Fibroblast of villous mesenchyme (primary cell): ENCODE results near the gene SPNS3. TPM values are rescaled to one million over a fixed set of nuclear protein-coding genes. Genes with fewer than 3 reads are reported as not detected.

ENCODE experiments used
- DNase-seq: peaks from one replicate; pipeline ENCODE4 v3.0.0-alpha.2; 2010; ENCODE audit warnings: low read depth
- H3K4me3 ChIP-seq: 2 replicates; pipeline ENCODE4 v1.5.1; 2011; ENCODE audit warnings: low read depth, mild to moderate bottlenecking, low read length
- total RNA-seq: library from RNA; depleted of rRNA; stranded (reverse); fragments of >200 nt; gene quantifications from 2 replicates; pipeline ENCODE4 v1.2.3, GENCODE V29; 2012
- TF ChIP-seq, protein P1 (sequence below): IDR thresholded peaks from 2 replicates; pipeline ENCODE4 v1.5.1; 2012; ENCODE audit warnings: low read depth, mild to moderate bottlenecking, low read length; ENCODE audit not compliant: insufficient read depth

Gene SPNS3
- total RNA-seq, 1 donor: not detected

DNA sequence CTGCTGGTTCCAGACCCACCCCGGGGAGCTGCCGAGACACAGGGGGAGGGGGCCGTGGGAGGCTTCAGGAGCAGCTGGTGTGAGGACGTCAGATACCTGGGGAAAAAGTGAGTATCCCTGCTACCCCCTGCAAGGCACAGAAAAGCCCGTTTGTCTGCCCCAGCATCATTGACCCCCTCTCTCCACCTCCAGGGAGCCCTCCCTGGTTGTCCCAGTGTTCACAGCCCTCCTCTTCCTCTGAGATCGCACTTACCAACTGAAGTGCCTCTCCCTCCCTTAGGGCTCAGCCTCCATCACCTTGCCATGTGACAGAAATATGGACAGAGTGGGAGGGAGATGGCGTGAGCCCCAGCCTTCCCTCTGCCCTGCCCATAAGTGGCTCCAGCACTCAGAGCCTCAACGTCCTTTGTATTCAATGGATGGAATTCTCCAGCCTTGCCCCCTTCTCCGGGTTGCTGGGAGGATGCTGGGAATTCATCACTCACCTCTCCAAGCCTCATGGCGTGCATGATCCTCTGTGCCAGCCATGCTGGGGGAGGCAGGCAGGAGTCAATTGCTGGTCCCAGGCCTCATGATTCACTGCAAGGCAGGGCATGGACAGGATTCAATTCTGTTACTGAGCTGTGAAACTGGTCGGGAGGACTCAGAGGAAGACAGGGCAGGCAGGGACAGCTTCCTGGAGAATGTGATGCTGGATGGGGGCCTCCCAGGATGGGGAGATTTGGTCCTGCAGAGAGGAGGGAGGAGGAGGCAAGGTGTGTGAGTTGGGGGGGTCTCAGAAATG is 14.6 kb downstream of the SPNS3 start:
- DNase-seq: no peak
- H3K4me3 ChIP-seq: no peak overlapping the region
- TF ChIP-seq, protein P1, sequence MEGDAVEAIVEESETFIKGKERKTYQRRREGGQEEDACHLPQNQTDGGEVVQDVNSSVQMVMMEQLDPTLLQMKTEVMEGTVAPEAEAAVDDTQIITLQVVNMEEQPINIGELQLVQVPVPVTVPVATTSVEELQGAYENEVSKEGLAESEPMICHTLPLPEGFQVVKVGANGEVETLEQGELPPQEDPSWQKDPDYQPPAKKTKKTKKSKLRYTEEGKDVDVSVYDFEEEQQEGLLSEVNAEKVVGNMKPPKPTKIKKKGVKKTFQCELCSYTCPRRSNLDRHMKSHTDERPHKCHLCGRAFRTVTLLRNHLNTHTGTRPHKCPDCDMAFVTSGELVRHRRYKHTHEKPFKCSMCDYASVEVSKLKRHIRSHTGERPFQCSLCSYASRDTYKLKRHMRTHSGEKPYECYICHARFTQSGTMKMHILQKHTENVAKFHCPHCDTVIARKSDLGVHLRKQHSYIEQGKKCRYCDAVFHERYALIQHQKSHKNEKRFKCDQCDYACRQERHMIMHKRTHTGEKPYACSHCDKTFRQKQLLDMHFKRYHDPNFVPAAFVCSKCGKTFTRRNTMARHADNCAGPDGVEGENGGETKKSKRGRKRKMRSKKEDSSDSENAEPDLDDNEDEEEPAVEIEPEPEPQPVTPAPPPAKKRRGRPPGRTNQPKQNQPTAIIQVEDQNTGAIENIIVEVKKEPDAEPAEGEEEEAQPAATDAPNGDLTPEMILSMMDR: no peak

DNA sequence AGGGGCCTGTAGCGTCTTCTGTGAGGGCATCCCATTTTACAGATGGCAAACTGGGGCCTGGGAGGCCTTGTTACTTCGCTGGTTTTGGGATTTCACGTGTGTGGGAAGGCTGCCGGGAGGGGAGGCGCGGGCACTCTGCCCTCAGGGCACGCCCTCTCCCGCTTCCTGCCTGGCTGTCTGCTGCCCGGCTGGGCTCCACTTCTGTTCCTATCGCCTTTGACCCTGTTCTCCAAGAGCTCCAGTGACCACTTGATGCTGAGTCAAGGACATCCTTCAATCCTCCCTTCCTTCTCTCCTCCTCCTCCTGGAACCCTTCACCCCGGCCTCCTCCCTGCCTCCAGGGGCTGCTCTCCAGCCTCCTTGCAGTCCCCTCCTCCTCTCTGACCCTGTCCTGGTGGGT is 16.0 kb downstream of the SPNS3 start:
- DNase-seq: no peak
- TF ChIP-seq, protein P1: no peak
- H3K4me3 ChIP-seq: no peak overlapping the region

DNA sequence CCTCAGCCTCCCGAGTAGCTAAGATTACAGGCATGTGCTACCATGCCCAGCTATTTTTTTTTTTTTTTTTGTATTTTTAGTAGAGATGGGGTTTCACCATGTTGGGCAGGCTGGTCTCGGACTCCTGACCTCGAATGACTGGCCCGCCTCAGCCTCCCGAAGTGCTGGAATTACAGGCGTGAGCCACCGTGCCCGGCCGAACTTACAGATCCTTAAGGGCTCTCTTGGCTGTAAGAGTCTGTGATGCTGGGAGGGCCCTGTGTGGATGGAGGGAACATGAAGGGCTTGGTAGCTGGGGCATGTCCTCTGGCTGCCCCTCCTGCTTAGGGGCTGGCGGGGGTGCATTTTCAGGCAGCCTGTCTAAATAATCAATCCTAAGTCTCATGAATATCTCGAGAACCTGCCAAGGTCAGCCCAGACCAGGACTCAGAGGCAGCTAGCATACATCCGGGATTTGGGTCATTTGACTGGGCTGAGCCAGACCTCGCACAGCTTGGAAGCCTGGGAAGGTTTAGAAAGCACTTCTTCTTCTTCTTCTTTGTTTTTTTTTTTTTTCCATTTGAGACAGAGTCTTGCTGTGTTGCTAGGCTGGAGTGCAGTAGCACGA is 17.1 kb downstream of the SPNS3 start:
- no peak overlapping the region for H3K4me3 ChIP-seq
- TF ChIP-seq, protein P1: no peak
- no peak for DNase-seq

DNA sequence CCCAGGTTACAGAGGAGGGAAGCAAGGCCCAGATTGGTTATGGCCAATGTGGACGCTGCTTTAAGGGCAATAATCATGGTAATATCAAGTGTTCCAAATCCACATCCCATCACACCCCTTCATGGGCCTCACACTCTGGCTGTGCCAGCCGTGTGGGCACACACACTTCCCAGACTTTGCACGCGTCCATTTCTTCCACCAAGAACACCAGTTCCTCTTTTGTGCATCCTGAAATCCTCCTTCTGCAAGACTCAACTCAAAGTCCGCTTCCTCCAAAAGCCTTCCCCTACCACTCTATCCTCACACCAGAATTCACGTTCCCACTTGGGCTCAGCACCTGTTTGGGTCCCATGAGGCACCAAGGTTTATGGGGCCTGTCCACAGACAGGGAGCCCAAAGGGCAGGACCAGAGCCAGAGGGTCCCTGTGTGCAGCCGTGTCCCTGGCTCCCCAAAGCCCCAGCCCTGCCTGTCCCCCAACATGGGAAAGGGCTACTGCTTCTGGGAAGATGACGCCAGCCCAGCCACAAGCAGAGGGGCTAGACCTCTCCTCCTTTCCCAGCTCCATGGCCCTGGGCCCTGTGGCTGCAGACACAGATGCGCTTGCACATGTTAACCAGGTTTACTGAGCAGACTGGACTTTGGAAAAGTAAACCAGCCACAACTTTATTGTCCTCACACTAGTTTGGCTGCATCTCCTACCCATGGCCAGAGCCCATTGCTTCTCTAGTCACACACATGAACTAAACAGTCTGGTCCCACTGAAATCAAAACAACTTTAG is 20.3 kb downstream of the SPNS3 start:
- TF ChIP-seq, protein P1: no peak
- H3K4me3 ChIP-seq: no peak overlapping the region
- DNase-seq: no peak

DNA sequence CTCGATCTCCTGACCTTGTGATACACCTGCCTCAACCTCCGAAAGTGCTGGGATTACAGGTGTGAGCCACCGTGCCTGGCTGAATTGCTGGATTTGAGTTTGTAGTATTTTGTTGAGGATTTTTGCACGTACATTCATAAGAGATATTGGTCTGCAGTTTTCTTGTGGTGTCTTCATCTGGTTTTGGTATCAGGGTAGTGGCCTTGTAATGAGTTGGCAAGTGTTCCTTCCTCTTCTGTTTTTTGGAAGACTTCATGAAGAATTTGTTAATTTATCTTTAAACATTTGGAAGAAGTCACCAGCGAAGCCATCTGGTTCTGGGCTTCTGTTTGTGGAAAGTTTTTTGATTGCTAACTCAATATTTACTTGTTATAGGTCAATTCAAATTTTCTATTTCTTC is 26.9 kb downstream of the SPNS3 start:
- H3K4me3 ChIP-seq: no peak overlapping the region
- TF ChIP-seq, protein P1: no peak
- DNase-seq: no peak

DNA sequence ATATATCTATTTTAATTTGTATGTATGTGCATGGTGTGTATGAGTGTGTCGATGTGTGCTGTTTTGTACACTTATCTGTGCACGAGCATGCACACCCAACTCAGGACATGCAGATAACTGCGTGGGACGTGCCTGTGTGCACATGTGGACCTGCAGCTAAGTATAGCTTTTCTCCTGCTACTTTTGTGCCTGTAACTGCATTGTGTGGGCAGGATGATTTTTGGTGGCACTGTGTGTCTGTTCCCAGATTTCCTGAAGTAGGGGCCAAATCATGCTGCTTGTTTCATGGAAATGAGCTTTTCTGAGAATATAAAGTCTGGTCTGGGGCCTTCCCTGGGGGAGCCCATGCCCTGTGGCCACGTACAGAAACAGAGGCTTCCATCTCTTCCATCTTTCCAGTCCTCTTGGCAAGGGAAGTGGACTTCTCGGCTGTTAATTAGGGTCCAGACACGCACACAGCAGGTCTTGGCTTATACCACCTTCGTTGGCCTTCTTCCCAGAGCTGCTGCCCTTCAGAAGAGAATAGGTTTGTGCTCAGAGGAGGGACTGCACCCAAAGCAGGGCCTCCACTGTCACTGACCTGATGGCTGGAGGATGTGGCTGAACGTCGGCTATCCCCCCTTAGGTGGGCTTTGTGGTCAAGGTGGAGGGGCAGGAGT is 30.2 kb downstream of the SPNS3 start:
- DNase-seq: no peak
- TF ChIP-seq, protein P1: no peak

More for the DNA sequence above, 30.2 kb downstream of the SPNS3 start:
- H3K4me3 ChIP-seq: no peak overlapping the region
